GM15510 (cell line): Measurements from ENCODE around the gene NACC2.

Experiments
- POLR2A ChIP-seq: IDR thresholded peaks from 3 replicates; pipeline ENCODE4 v1.6.1; 2011; ENCODE audit warnings: borderline replicate concordance; ENCODE audit not compliant: insufficient read length; ENCODE audit errors: extremely low read depth

NACC2 gene

GRCh38 chr9:135970128-135970815, 124.8 kb downstream of the NACC2 start:
- TF ChIP-seq POLR2A, result no peak

- TF ChIP-seq POLR2A, result no peak
These were observed 125.9 kb downstream of the NACC2 start for GRCh38 chr9:135969064-135969683.

GRCh38 chr9:135968601-135969000, 126.5 kb downstream of the NACC2 start:
- no peak for TF ChIP-seq POLR2A

GRCh38 chr9:135968083-135968476, 127.0 kb downstream of the NACC2 start:
- no peak for TF ChIP-seq POLR2A

GRCh38 chr9:135965124-135965756, 129.8 kb downstream of the NACC2 start:
- TF ChIP-seq POLR2A, result no peak

- no peak for TF ChIP-seq POLR2A
These were observed 131.2 kb downstream of the NACC2 start for GRCh38 chr9:135963938-135964337.

GRCh38 chr9:135963338-135963737, 131.8 kb downstream of the NACC2 start:
- no peak for TF ChIP-seq POLR2A

GRCh38 chr9:135962696-135963307, 132.3 kb downstream of the NACC2 start:
- TF ChIP-seq POLR2A, result no peak

GRCh38 chr9:135961811-135962695, 133.0 kb downstream of the NACC2 start:
- no peak for TF ChIP-seq POLR2A

- no peak for TF ChIP-seq POLR2A
These were observed 133.8 kb downstream of the NACC2 start, which contains the start of gene UBAC1 for GRCh38 chr9:135961277-135961715. Gene UBAC1 (minus strand): TSS chr9:135961373. CDS start chr9:135961162, 211 bp downstream.

GRCh38 chr9:135960411-135961276, 134.4 kb downstream of the NACC2 start:
- peak; percentile 65 for TF ChIP-seq POLR2A

GRCh38 chr9:135959814-135960213, 135.3 kb downstream of the NACC2 start:
- TF ChIP-seq POLR2A, result no peak

GRCh38 chr9:135958485-135958884, 136.6 kb downstream of the NACC2 start:
- TF ChIP-seq POLR2A, result no peak
